Measurements from ENCODE around the gene DNAJC5. TPM values are rescaled to one million over a fixed set of nuclear protein-coding genes. Genes with fewer than 3 reads are reported as not detected.
"Not testable (repeated sequence)": the region's sequence is repeated elsewhere in the genome, so short reads cannot be mapped to it uniquely, and the experiment has no call there.

The DNAJC5 gene
- total RNA-seq, 1 experiment from 2014 or later: 79.9 TPM

- peak overlapping the region; percentile 100 for H3K4me3 Mint-ChIP-seq (ENCODE audit: low read depth, unreplicated experiment)
- BruUV-seq (replicated peaks): TSS peak; percentile 56
- intact Hi-C loops (cut with micrococcal nuclease; ENCODE audit: unreplicated experiment): loop anchor here (2.0 to 10.0 kb wide), 3 partner anchors 77 to 325 kb away; no protein-coding TSS in a partner anchor
- H3K27ac Mint-ChIP-seq (ENCODE audit: unreplicated experiment): peak overlapping the region; percentile 92
- no peaks in the 10 kb centered on the region for H3K9me3 Mint-ChIP-seq (ENCODE audit: low read depth, unreplicated experiment)
- peaks cover 21% of the 10 kb centered on the region for H3K4me1 Mint-ChIP-seq (ENCODE audit: low read depth, unreplicated experiment)
- H3K36me3 Mint-ChIP-seq (ENCODE audit: insufficient read depth, unreplicated experiment): peaks cover 92% of the 10 kb centered on the region
- H3K27me3 Mint-ChIP-seq (ENCODE audit: unreplicated experiment): no peaks in the 10 kb centered on the region
- CTCF ChIA-PET: interaction anchor here (0.9 to 2.7 kb wide), 11 partner anchors 14 to 326 kb away, joined by 3 to 12 read pairs (median 4); partner anchors contain the start of genes ARFRP1, PRPF6, PTK6 and ZGPAT
- peak; percentile 90 for DNase-seq
- TF ChIP-seq CTCF (IDR thresholded peaks at IDR 0.05; ENCODE audit: unreplicated experiment): peak; percentile 42
These were observed 31.0 kb upstream of the DNAJC5 start for GRCh38 chr20:63863798-63864544.

GRCh38 chr20:63864545-63864977, 30.4 kb upstream of the DNAJC5 start:
- Mint-ChIP-seq H3K4me3 (ENCODE audit: low read depth, unreplicated experiment) (peak overlapping the region; percentile 100), H3K4me1 (ENCODE audit: low read depth, unreplicated experiment) (peaks cover 19% of the 10 kb centered on the region), H3K9me3 (ENCODE audit: low read depth, unreplicated experiment) (no peaks in the 10 kb centered on the region), H3K27me3 (ENCODE audit: unreplicated experiment) (no peaks in the 10 kb centered on the region), H3K27ac (ENCODE audit: unreplicated experiment) (peak overlapping the region; percentile 92), H3K36me3 (ENCODE audit: insufficient read depth, unreplicated experiment) (peaks cover 92% of the 10 kb centered on the region)
- no peak for TF ChIP-seq CTCF (IDR thresholded peaks at IDR 0.05; ENCODE audit: unreplicated experiment)
- DNase-seq: no peak
- CTCF ChIA-PET: interaction anchor here (0.8 to 2.7 kb wide), 16 partner anchors 9 to 327 kb away, joined by 3 to 12 read pairs (median 6); partner anchors contain the start of genes ARFRP1, PRPF6, PTK6 and UCKL1
- intact Hi-C loops (cut with micrococcal nuclease; ENCODE audit: unreplicated experiment): loop anchor here (2.0 to 10.0 kb wide), 3 partner anchors 78 to 326 kb away; no protein-coding TSS in a partner anchor
- BruUV-seq (replicated peaks): no TSS peak

GRCh38 chr20:63864978-63865640, 29.8 kb upstream of the DNAJC5 start, which contains the start of gene TPD52L2:
Gene TPD52L2 (plus strand): TSS chr20:63865270. CDS start chr20:63865366, 96 bp downstream.
- no peaks in the 10 kb centered on the region for H3K27me3 Mint-ChIP-seq (ENCODE audit: unreplicated experiment)

GRCh38 chr20:63867042-63867441, 27.9 kb upstream of the DNAJC5 start:
- H3K27ac Mint-ChIP-seq (ENCODE audit: unreplicated experiment); CTCF ChIA-PET; BruUV-seq (replicated peaks); H3K9me3 Mint-ChIP-seq (ENCODE audit: low read depth, unreplicated experiment); H3K27me3 Mint-ChIP-seq (ENCODE audit: unreplicated experiment); DNase-seq: not testable (repeated sequence)
- Mint-ChIP-seq H3K4me3 (ENCODE audit: low read depth, unreplicated experiment) (peak overlapping the region; percentile 100), H3K36me3 (ENCODE audit: insufficient read depth, unreplicated experiment) (peaks cover 100% of the 10 kb centered on the region), H3K4me1 (ENCODE audit: low read depth, unreplicated experiment) (peaks cover 14% of the 10 kb centered on the region)
- intact Hi-C loops (cut with micrococcal nuclease; ENCODE audit: unreplicated experiment): loop anchor here (10.0 kb wide), 1 partner anchor 152 kb away; no protein-coding TSS in a partner anchor

More at GRCh38 chr20:63864978-63865640, 29.8 kb upstream of the DNAJC5 start, which contains the start of gene TPD52L2:
- Mint-ChIP-seq H3K36me3 (ENCODE audit: insufficient read depth, unreplicated experiment) (peaks cover 96% of the 10 kb centered on the region), H3K9me3 (ENCODE audit: low read depth, unreplicated experiment) (no peaks in the 10 kb centered on the region), H3K4me1 (ENCODE audit: low read depth, unreplicated experiment) (peaks cover 19% of the 10 kb centered on the region), H3K27ac (ENCODE audit: unreplicated experiment) (peak within 1 kb of the TSS; percentile 92), H3K4me3 (ENCODE audit: low read depth, unreplicated experiment) (peak within 1 kb of the TSS; percentile 100)
- intact Hi-C loops (cut with micrococcal nuclease; ENCODE audit: unreplicated experiment): loop anchor here (2.0 to 10.0 kb wide), 3 partner anchors 78 to 326 kb away; no protein-coding TSS in a partner anchor
- CTCF ChIA-PET: interaction anchor here (0.6 to 2.7 kb wide), 16 partner anchors 9 to 328 kb away, joined by 3 to 10 read pairs (median 4); partner anchors contain the start of genes PRPF6, PTK6 and UCKL1
- no peak for TF ChIP-seq CTCF (IDR thresholded peaks at IDR 0.05; ENCODE audit: unreplicated experiment)
- no TSS peak for BruUV-seq (replicated peaks)
- peak; percentile 100 for DNase-seq
